GM12875 (cell line): ENCODE results near the gene VIPR2.

Source experiments
- H3K4me3 ChIP-seq: one replicate; pipeline ENCODE4 v1.5.1; 2011; ENCODE audit warnings: low read depth, low read length, control low read depth
- TF ChIP-seq, protein P1 (sequence below): IDR thresholded peaks from 2 replicates; pipeline ENCODE4 v1.5.1; 2011; ENCODE audit warnings: low read depth, mild to moderate bottlenecking, control low read depth, inconsistent platforms, low read length, moderate library complexity, borderline replicate concordance; ENCODE audit not compliant: insufficient read depth

Gene VIPR2

DNA sequence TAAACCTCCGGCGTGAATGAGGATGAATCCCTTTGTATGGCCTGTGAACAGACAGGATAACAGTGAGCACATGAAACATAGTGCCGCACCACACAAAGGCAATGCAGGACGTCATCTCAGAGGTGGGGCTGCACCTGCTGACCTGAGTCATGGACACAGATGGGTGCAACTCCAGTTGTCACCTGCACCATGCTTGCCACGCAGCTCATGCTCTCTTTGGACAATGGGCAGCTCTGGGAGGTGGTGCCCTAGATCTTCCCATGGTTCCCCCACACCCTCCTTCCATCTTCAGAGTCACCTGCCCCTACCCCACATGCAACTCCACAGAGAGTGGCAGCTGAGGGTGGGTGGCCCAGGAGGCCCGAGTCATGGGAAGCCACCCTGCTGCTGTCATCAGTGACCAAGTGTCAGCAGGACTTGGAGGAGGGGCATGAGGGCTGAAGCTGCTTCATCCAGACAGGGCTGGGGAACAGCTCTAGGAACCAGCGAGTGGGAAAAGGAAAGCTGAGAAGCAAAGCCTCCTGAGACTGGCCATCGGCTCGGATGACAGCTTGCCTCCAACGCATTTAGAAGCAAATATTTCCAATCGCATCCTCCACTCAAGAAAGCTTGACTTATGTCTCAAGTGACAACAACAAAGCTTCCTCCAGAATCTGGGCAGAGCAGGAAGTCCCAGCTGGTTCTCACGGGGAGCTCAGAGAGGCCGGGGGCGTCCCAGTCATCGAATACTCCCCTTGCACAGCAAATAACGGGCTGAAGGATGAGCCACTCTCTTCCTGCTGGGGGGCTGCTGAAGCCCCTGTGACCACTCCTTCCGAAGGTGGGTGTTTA is 27.1 kb downstream of the VIPR2 start:
- H3K4me3 ChIP-seq = no peak overlapping the region
- TF ChIP-seq, protein P1, sequence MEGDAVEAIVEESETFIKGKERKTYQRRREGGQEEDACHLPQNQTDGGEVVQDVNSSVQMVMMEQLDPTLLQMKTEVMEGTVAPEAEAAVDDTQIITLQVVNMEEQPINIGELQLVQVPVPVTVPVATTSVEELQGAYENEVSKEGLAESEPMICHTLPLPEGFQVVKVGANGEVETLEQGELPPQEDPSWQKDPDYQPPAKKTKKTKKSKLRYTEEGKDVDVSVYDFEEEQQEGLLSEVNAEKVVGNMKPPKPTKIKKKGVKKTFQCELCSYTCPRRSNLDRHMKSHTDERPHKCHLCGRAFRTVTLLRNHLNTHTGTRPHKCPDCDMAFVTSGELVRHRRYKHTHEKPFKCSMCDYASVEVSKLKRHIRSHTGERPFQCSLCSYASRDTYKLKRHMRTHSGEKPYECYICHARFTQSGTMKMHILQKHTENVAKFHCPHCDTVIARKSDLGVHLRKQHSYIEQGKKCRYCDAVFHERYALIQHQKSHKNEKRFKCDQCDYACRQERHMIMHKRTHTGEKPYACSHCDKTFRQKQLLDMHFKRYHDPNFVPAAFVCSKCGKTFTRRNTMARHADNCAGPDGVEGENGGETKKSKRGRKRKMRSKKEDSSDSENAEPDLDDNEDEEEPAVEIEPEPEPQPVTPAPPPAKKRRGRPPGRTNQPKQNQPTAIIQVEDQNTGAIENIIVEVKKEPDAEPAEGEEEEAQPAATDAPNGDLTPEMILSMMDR = no peak

DNA sequence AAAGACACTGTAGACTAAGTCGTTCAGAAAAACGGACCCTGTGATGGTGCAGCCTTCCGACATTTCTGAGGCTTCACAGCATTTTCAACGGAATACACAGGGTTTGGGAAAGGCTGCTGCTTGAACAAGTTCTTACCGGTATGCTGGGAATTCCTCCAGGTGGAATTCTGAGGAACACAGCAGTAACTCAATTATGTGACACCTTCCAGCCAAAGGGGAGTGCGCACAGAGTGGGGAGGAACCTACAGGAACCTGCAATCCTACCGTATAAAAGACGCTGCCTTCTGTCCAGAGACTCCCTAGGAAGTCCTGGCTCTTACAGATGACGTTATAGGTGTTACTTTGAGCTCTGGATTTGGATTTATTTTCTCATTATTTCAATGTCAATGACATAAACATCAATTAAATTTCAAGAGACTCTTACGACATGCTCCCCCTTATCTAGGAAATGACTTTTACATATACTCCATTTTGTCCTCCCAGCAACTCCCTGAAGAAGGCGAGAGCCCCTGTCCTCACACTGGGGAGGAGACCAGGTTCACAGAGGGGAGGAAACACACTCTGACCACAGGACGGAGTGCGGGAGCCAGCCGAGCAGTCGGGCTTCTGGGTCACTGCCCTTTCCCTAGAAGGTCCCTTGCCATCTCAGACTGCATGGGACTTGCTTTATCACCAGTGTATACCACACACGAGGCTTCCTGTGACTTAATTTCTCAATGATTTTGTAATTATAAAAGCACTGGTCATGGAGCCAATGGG is 27.9 kb downstream of the VIPR2 start:
- H3K4me3 ChIP-seq = no peak overlapping the region
- TF ChIP-seq, protein P1 = no peak

GRCh38 chr7:159115601-159116501 is 28.8 kb downstream of the VIPR2 start:
- TF ChIP-seq, protein P1 = no peak
- no peak overlapping the region for H3K4me3 ChIP-seq

- no peak overlapping the region for H3K4me3 ChIP-seq
- TF ChIP-seq, protein P1 = no peak
These were observed 29.7 kb downstream of the VIPR2 start for GRCh38 chr7:159114981-159115380.

DNA sequence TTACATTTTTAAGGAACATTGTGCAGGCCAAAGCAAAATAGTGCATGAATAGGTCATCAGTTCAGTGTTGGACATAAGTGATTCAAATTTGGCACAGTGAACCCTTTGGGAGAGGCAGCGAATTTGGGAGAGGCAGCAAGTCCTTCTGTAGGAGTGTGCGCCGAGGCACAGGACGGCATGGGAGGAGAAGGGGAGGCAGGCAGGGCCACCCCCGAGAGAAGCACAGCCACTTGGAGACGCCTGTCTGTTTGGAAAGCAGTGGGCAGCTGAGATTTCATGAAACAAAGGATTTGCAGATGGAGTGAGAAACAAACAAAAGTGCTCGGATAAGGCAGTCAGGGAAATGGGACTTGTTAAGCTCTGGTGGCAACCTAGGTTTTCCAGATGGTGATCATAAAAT is 30.6 kb downstream of the VIPR2 start:
- H3K4me3 ChIP-seq = no peak overlapping the region
- TF ChIP-seq, protein P1 = no peak

- TF ChIP-seq, protein P1 = no peak
- no peak overlapping the region for H3K4me3 ChIP-seq
These were observed 31.6 kb downstream of the VIPR2 start for GRCh38 chr7:159113056-159113455.
